ENCODE data around the gene EXOC6.

Gene EXOC6

GRCh38 chr10:93058139-93058538 lies 209.8 kb downstream of the EXOC6 start (continued):
- TF ChIP-seq CREB5 (CRISPR knock-in tag; IDR thresholded peaks at IDR 0.05; ENCODE audit: low read depth) (no peak), CSRNP3 (CRISPR knock-in tag; IDR thresholded peaks at IDR 0.05) (no peak), ZNF70 (CRISPR knock-in tag; IDR thresholded peaks at IDR 0.05) (no peak), ZC3H10 (CRISPR knock-in tag; IDR thresholded peaks at IDR 0.05) (no peak), ARNTL (CRISPR knock-in tag; IDR thresholded peaks at IDR 0.05; ENCODE audit: borderline replicate concordance, low read depth) (no peak), TOX (CRISPR knock-in tag; IDR thresholded peaks at IDR 0.05; ENCODE audit: borderline replicate concordance) (no peak)

- ATAC-seq, result no peak
- no peak for TF ChIP-seq OSR1 (CRISPR knock-in tag; IDR thresholded peaks at IDR 0.05)
- TF ChIP-seq ARNTL (CRISPR knock-in tag; IDR thresholded peaks at IDR 0.05; ENCODE audit: borderline replicate concordance, low read depth), result no peak
- no peak for TF ChIP-seq TSHZ2 (CRISPR knock-in tag; IDR thresholded peaks at IDR 0.05)
- TF ChIP-seq ESRRG (CRISPR knock-in tag; IDR thresholded peaks at IDR 0.05), result no peak
- no peak for TF ChIP-seq RARB (CRISPR knock-in tag; IDR thresholded peaks at IDR 0.05)
- TF ChIP-seq ZNF8 (CRISPR knock-in tag; IDR thresholded peaks at IDR 0.05), result no peak
- TF ChIP-seq GLIS3 (CRISPR knock-in tag; IDR thresholded peaks at IDR 0.05), result no peak
- no peak for TF ChIP-seq POU6F1 (CRISPR knock-in tag; IDR thresholded peaks at IDR 0.05; ENCODE audit: borderline replicate concordance, low read depth)
- TF ChIP-seq ZNF565 (CRISPR knock-in tag; conservative IDR thresholded peaks at IDR 0.05; ENCODE audit: low read depth), result no peak
- no peak for TF ChIP-seq CREB5 (CRISPR knock-in tag; IDR thresholded peaks at IDR 0.05; ENCODE audit: low read depth)
- no peak for TF ChIP-seq CSDC2 (CRISPR knock-in tag; IDR thresholded peaks at IDR 0.05)
- TF ChIP-seq PATZ1 (CRISPR knock-in tag; IDR thresholded peaks at IDR 0.05; ENCODE audit: borderline replicate concordance), result no peak
- no peak for TF ChIP-seq ZFP30 (CRISPR knock-in tag; IDR thresholded peaks at IDR 0.05)
- TF ChIP-seq SNAI2 (CRISPR knock-in tag; IDR thresholded peaks at IDR 0.05), result no peak
- no peak for TF ChIP-seq TCF4 (CRISPR knock-in tag; IDR thresholded peaks at IDR 0.05; ENCODE audit: borderline replicate concordance)
- no peak for TF ChIP-seq PPARA (CRISPR knock-in tag; IDR thresholded peaks at IDR 0.05; ENCODE audit: borderline replicate concordance)
- TF ChIP-seq TOX (CRISPR knock-in tag; IDR thresholded peaks at IDR 0.05; ENCODE audit: borderline replicate concordance), result no peak
- no peak for TF ChIP-seq ZNF70 (CRISPR knock-in tag; IDR thresholded peaks at IDR 0.05)
- TF ChIP-seq CSRNP3 (CRISPR knock-in tag; IDR thresholded peaks at IDR 0.05), result no peak
- no peak for TF ChIP-seq ZFP3 (CRISPR knock-in tag; IDR thresholded peaks at IDR 0.05)
Measured at GRCh38 chr10:93059975-93060886, 211.9 kb downstream of the EXOC6 start, which contains the start of gene CYP26C1. Gene CYP26C1 (plus strand): TSS chr10:93060798. CDS start chr10:93061264, 466 bp downstream.

Measured in SK-N-SH treated with all-trans-retinoic acid at 6 μM for 48 hours (cell line).